ENCODE results near the gene TGFBR1.

DNA sequence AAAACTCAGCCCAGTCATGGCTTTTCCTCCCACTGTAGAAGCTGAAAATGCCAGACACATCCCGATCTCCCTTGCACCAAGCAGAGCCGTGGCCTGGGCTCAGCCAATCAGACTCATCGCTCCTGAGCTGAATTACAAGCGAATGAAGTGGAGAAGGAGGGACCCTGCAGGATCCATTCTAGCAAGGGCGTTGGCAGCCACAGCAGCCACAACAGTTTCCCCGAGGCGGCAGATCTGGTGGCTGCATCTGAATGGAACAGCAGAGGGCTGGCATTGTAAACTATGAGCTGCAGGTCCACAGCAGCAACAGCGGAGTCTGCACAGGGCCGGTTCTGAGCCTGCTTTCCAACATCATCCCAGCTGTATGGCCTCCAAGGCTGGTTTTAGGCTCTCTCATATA is 93.1 kb downstream of the TGFBR1 start:
- TF ChIP-seq, protein P1, sequence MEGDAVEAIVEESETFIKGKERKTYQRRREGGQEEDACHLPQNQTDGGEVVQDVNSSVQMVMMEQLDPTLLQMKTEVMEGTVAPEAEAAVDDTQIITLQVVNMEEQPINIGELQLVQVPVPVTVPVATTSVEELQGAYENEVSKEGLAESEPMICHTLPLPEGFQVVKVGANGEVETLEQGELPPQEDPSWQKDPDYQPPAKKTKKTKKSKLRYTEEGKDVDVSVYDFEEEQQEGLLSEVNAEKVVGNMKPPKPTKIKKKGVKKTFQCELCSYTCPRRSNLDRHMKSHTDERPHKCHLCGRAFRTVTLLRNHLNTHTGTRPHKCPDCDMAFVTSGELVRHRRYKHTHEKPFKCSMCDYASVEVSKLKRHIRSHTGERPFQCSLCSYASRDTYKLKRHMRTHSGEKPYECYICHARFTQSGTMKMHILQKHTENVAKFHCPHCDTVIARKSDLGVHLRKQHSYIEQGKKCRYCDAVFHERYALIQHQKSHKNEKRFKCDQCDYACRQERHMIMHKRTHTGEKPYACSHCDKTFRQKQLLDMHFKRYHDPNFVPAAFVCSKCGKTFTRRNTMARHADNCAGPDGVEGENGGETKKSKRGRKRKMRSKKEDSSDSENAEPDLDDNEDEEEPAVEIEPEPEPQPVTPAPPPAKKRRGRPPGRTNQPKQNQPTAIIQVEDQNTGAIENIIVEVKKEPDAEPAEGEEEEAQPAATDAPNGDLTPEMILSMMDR (conservative IDR thresholded peaks at IDR 0.05 in 1 of 2, IDR thresholded peaks at IDR 0.05 in 1 of 2; ENCODE audit: low read depth in 1 of 2, low read length in 2 of 2) = no peak
- no peak for TF ChIP-seq EZH2 (IDR thresholded peaks at IDR 0.05; ENCODE audit: low read length, missing control alignments)
